A673 (cell line): ENCODE data around the gene LCN10. TPM values are rescaled to one million over a fixed set of nuclear protein-coding genes. Genes with fewer than 3 reads are reported as not detected.

Source experiments
- BruUV-seq: library from RNA; stranded (reverse); fragments of 400-500 nt; replicated peaks from 2 replicates; lab custom pipeline; 2021; lab: Mats Ljungman, UMichigan
- CTCF ChIA-PET: fragments of 300-600 bp; sonication (Branson Sonifier 250); formaldehyde crosslinking; loops from one replicate; lab custom pipeline; 2022; ENCODE audit warnings: antibody characterized with exemption; lab: Charles Lee
- POLR2A ChIA-PET: fragments of 300-600 bp; sonication (Branson Sonifier 250); formaldehyde crosslinking; loops from one replicate; lab custom pipeline; 2022; ENCODE audit warnings: antibody characterized with exemption; ENCODE audit not compliant: low non-redundant PET; lab: Charles Lee
- DNase-seq: peaks from one replicate; pipeline ENCODE4 v3.0.0-alpha.2; 2015; ENCODE audit warnings: low spot score
- H3K27ac ChIP-seq: fragments of 200-600 bp; sonication (generic); 2 replicates; pipeline ENCODE4 v1.5.1; 2016; ENCODE audit warnings: mixed run types, low read depth, mild to moderate bottlenecking, mixed read lengths, antibody characterized with exemption, low read length; ENCODE audit not compliant: poor library complexity, severe bottlenecking
- H3K27me3 ChIP-seq: fragments of 200-600 bp; sonication (generic); replicated peaks from 2 replicates; pipeline ENCODE4 v1.6.1; 2017; ENCODE audit warnings: mixed run types, low read depth, mild to moderate bottlenecking, mixed read lengths, antibody characterized with exemption, low read length; ENCODE audit not compliant: insufficient read depth, poor library complexity
- H3K36me3 ChIP-seq: fragments of 200-600 bp; sonication (generic); 2 replicates; pipeline ENCODE4 v1.6.1; 2016; ENCODE audit warnings: mixed run types, mild to moderate bottlenecking, mixed read lengths, antibody characterized with exemption, low read length; ENCODE audit not compliant: insufficient read depth, poor library complexity, severe bottlenecking
- H3K4me1 ChIP-seq: fragments of 200-600 bp; sonication (generic); 2 replicates; pipeline ENCODE4 v1.6.1; 2017; ENCODE audit warnings: mixed run types, mild to moderate bottlenecking, mixed read lengths, antibody characterized with exemption, low read length; ENCODE audit not compliant: insufficient read depth, poor library complexity, severe bottlenecking
- H3K4me3 ChIP-seq: fragments of 200-600 bp; sonication (generic); 2 replicates; pipeline ENCODE4 v1.5.1; 2016; ENCODE audit warnings: low read depth, mixed run types, mild to moderate bottlenecking, mixed read lengths, low read length; ENCODE audit not compliant: poor library complexity, severe bottlenecking
- H3K9me3 ChIP-seq: fragments of 200-600 bp; sonication (generic); 2 replicates; pipeline ENCODE4 v1.6.1; 2016; ENCODE audit warnings: mixed run types, low read depth, mild to moderate bottlenecking, mixed read lengths, antibody characterized with exemption, low read length; ENCODE audit not compliant: poor library complexity, severe bottlenecking
- CTCF ChIP-seq: fragments of 300-800, 200-600 bp; sonication (generic); conservative IDR thresholded peaks from 2 replicates; pipeline ENCODE4 v1.5.1; 2017; ENCODE audit warnings: low read depth, mild to moderate bottlenecking, antibody characterized with exemption, low read length, moderate library complexity, mixed read lengths
- EZH2 ChIP-seq: fragments of 200-600 bp; sonication (generic); IDR thresholded peaks from 2 replicates; pipeline ENCODE4 v1.6.1; 2017; ENCODE audit warnings: borderline replicate concordance, low read depth, mild to moderate bottlenecking, mixed read lengths, antibody characterized with exemption, low read length; ENCODE audit not compliant: poor library complexity, severe bottlenecking
- intact Hi-C: fragments of 100-400 bp; cut with micrococcal nuclease; formaldehyde crosslinking; loops from one replicate; pipeline ENCODE4 v1.10.0; 2022; ENCODE audit not compliant: unreplicated experiment
- total RNA-seq: library from RNA; stranded (reverse); gene quantifications from 2 replicates; pipeline ENCODE4 v1.2.3, GENCODE V29; 2021

Gene LCN10
- total RNA-seq, 1 experiment from 2014 or later = 0.15 TPM

DNA sequence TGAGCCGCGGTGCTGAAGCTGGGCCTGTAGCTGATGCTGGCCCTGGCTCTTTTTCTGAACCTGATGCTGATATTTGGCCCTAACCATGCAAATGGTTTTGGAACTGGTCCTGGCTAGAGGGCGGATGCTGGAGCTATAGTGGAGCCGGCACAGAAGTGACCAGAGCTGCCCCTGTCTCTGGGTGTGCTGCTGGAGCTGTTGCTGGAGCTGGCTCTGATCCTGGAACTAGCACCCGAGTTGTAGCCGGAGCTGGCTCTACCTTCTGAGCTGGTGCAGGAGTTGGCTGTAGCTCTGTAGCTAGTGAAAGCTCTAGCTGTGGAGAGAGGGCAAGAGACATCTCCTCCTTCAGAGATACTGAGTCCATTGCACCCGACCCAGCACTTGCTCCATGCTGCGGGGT lies 12.8 kb downstream of the LCN10 start:
- peaks cover 19% of the 10 kb centered on the region for H3K36me3 ChIP-seq
- peak overlapping the region; percentile 17 for H3K27ac ChIP-seq
- DNase-seq = no peak
- no peaks in the 10 kb centered on the region for H3K27me3 ChIP-seq
- H3K4me3 ChIP-seq = peak overlapping the region; percentile 95
- no peak for TF ChIP-seq CTCF
- TF ChIP-seq EZH2 = no peak
- peaks cover 20% of the 10 kb centered on the region for H3K4me1 ChIP-seq
- H3K9me3 ChIP-seq = no peaks in the 10 kb centered on the region
- CTCF ChIA-PET = no interaction called here
- intact Hi-C loops = no loop called here
- POLR2A ChIA-PET = no interaction called here
- TSS peak; percentile 50 for BruUV-seq

DNA sequence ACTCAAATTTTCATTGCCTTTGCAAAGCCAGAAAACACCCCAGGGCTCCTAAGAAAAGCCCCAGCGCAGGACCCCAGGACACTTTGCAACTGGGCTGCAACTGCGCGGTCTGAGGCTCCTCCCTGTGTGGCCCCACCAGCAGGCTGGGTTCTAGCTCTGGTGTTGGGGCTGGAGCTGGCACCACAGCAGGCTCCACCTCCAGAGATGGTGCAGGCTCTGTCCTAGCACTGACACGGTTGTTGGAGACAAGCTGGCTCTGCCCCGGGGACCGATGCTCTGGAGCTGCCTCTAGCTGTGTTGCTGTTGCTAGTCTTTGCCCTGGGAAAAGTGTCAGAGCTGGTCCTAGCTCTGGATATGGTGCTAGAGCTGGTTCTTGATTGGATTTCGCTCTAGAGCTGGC lies 13.6 kb downstream of the LCN10 start:
- TF ChIP-seq EZH2 (no peak), CTCF (no peak)
- Histone ChIP-seq H3K27me3 (no peaks in the 10 kb centered on the region), H3K4me1 (peaks cover 20% of the 10 kb centered on the region), H3K4me3 (peak overlapping the region; percentile 95), H3K36me3 (peaks cover 27% of the 10 kb centered on the region), H3K27ac (peak overlapping the region; percentile 94), H3K9me3 (no peaks in the 10 kb centered on the region)
- peak; percentile 46 for DNase-seq
- intact Hi-C loops = no loop called here
- BruUV-seq = no TSS peak
- POLR2A ChIA-PET = interaction anchor here (0.6 kb wide), 1 partner anchor 10 kb away, joined by 8 read pairs; no protein-coding TSS in a partner anchor
- CTCF ChIA-PET = no interaction called here

- H3K27ac ChIP-seq = peak overlapping the region; percentile 94
Observed at GRCh38 chr9:136728548-136729123, 14.1 kb downstream of the LCN10 start.

More at GRCh38 chr9:136728548-136729123, 14.1 kb downstream of the LCN10 start:
- Histone ChIP-seq H3K27me3 (no peaks in the 10 kb centered on the region), H3K4me1 (peaks cover 20% of the 10 kb centered on the region), H3K4me3 (peak overlapping the region; percentile 95), H3K9me3 (no peaks in the 10 kb centered on the region), H3K36me3 (peaks cover 32% of the 10 kb centered on the region)
- intact Hi-C loops = no loop called here
- DNase-seq = no peak
- ChIA-PET POLR2A (interaction anchor here (0.6 kb wide), 1 partner anchor 10 kb away, joined by 8 read pairs; no protein-coding TSS in a partner anchor), CTCF (interaction anchor here (0.6 kb wide), 2 partner anchors 141 to 318 kb away, joined by 3 to 10 read pairs; no protein-coding TSS in a partner anchor)
- no TSS peak for BruUV-seq
- no peak for TF ChIP-seq EZH2
- no peak for TF ChIP-seq CTCF
